Measurements from ENCODE around the gene CNRIP1.

CNRIP1 gene

DNA sequence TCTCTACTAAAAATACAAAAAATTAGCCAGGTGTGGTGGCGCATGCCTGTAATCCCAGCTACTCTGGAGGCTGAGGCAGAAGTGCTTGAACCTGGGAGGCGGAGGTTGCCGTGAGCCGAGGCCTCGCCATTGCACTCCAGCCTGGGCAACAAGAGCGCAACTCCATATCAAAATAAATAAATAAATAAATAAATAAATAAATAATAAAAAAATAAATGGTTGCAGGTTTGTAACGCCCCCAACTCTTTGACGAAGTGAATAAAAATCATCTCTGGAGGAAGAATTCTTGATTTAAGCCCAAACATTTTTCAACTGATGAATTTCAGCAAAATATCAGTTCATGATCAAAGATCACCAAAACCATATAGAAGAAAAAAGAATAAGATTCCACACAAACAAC lies 13.3 kb upstream of the CNRIP1 start:
- no peaks in the 10 kb centered on the region for H3K9me3 Mint-ChIP-seq
- no peak overlapping the region for H3K4me3 Mint-ChIP-seq
- no peaks in the 10 kb centered on the region for H3K27me3 Mint-ChIP-seq (ENCODE audit: low read depth)
- no peaks in the 10 kb centered on the region for H3K36me3 Mint-ChIP-seq (ENCODE audit: low read depth)
- TF ChIP-seq, protein P1, sequence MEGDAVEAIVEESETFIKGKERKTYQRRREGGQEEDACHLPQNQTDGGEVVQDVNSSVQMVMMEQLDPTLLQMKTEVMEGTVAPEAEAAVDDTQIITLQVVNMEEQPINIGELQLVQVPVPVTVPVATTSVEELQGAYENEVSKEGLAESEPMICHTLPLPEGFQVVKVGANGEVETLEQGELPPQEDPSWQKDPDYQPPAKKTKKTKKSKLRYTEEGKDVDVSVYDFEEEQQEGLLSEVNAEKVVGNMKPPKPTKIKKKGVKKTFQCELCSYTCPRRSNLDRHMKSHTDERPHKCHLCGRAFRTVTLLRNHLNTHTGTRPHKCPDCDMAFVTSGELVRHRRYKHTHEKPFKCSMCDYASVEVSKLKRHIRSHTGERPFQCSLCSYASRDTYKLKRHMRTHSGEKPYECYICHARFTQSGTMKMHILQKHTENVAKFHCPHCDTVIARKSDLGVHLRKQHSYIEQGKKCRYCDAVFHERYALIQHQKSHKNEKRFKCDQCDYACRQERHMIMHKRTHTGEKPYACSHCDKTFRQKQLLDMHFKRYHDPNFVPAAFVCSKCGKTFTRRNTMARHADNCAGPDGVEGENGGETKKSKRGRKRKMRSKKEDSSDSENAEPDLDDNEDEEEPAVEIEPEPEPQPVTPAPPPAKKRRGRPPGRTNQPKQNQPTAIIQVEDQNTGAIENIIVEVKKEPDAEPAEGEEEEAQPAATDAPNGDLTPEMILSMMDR (IDR thresholded peaks at IDR 0.05; ENCODE audit: unreplicated experiment in 3 of 3) = no peak
- no peaks in the 10 kb centered on the region for H3K4me1 Mint-ChIP-seq
- no peak overlapping the region for H3K27ac Mint-ChIP-seq

DNA sequence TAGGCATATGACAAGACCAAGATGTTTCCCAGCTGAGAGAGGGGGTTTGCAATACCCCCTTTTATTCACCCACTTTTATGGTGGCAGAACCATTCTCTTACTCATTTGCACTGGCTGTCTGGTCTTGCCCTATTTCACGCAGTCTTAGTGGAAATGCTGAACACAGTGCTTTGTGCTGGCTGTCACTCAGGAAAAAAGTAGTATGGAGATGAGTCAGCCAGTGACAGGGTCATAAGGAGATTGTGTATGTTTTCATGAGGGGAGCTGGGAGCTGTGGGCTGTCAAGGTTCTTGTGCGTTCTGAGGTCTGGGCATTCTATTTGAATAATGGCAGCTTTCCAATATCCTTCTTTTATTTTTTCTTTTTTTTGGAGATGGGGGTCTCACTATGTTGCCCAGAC lies 10.9 kb upstream of the CNRIP1 start:
- Mint-ChIP-seq H3K4me1 (no peaks in the 10 kb centered on the region), H3K27me3 (ENCODE audit: low read depth) (peaks cover 3% of the 10 kb centered on the region), H3K27ac (no peak overlapping the region), H3K9me3 (no peaks in the 10 kb centered on the region), H3K4me3 (no peak overlapping the region), H3K36me3 (ENCODE audit: low read depth) (no peaks in the 10 kb centered on the region)
- TF ChIP-seq, protein P1 (IDR thresholded peaks at IDR 0.05; ENCODE audit: unreplicated experiment in 3 of 3) = no peak

DNA sequence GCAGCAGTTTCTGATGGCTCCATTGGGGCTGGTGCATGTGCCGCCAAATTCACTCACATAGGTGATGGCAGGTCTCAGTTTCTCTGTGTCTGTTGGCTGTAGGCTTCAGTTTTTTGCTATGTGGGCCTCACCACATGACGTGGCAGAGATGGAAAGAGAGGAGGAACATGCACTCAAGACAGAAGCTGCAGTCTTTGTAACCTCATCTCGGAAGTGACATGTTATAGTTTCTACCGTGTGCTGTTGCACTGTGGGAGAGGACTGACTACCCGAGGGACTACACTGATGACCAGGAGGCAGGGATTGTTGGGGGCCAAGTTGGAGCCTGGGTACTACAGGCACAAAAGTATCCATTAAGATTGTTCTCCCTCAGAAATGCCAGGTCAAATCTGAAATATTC lies 9.2 kb upstream of the CNRIP1 start:
- peaks cover 8% of the 10 kb centered on the region for H3K27me3 Mint-ChIP-seq (ENCODE audit: low read depth)

DNA sequence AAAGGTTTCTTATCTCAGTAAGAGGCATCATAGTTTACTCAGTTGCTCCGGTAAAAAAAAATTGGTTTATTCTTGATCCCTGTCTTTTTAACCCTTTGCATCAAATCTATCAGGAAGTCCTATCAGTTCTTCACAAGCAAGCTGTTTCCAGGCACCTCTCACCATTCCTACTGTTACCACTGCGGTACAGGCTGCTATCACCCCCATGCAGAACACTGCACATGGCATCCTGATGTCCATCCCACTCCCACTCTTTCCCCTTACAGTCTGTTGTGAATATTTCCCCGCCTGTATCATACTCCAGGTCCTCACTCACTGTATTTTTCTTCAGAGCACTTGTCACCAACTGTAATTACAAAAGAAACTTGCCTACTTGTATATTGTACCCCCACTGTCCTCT lies 5.3 kb upstream of the CNRIP1 start:
- no peak overlapping the region for H3K4me3 Mint-ChIP-seq
- no peaks in the 10 kb centered on the region for H3K9me3 Mint-ChIP-seq
- H3K27me3 Mint-ChIP-seq (ENCODE audit: low read depth) = peaks cover 19% of the 10 kb centered on the region
- H3K4me1 Mint-ChIP-seq = peaks cover 4% of the 10 kb centered on the region
- TF ChIP-seq, protein P1 (IDR thresholded peaks at IDR 0.05; ENCODE audit: unreplicated experiment in 3 of 3) = no peak
- no peaks in the 10 kb centered on the region for H3K36me3 Mint-ChIP-seq (ENCODE audit: low read depth)
- H3K27ac Mint-ChIP-seq = no peak overlapping the region

More for the DNA sequence above, 9.2 kb upstream of the CNRIP1 start:
- H3K4me3 Mint-ChIP-seq = no peak overlapping the region
- TF ChIP-seq, protein P1 (IDR thresholded peaks at IDR 0.05; ENCODE audit: unreplicated experiment in 3 of 3) = no peak
- no peaks in the 10 kb centered on the region for H3K36me3 Mint-ChIP-seq (ENCODE audit: low read depth)
- no peak overlapping the region for H3K27ac Mint-ChIP-seq
- no peaks in the 10 kb centered on the region for H3K9me3 Mint-ChIP-seq
- H3K4me1 Mint-ChIP-seq = no peaks in the 10 kb centered on the region

DNA sequence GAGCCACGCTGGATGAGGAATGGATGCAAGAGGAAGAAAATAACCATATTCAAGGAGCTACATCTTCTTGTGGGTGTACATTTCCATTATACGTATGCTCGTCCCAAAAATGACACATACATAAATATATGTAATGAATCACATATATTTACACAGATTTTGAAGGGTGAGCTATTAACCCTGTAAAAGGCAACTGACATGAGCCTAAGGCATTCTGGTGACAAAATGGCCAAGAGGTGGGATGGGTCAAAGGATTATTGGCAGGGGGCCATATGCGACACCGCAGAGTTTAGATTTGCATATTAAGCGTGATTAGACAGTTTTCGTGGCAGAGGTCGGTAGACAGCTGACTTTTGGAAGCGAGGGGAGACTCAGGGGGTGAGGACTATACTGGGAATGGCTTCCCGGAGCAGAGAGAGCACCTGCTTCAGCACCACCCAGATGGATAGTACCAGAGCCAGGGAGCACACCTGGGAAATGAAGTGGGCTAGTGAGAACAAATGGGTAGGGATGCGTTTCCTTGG lies 431 bp upstream of the CNRIP1 start:
- peaks cover 13% of the 10 kb centered on the region for H3K36me3 Mint-ChIP-seq (ENCODE audit: low read depth)
- H3K4me1 Mint-ChIP-seq = peaks cover 15% of the 10 kb centered on the region
- peak overlapping the region; percentile 88 to 94 (median 91) for H3K4me3 Mint-ChIP-seq
- H3K9me3 Mint-ChIP-seq = no peaks in the 10 kb centered on the region
- peak overlapping the region; percentile 91 to 98 (median 95) for H3K27ac Mint-ChIP-seq
- TF ChIP-seq, protein P1 (IDR thresholded peaks at IDR 0.05; ENCODE audit: unreplicated experiment in 3 of 3) = no peak
- peaks cover 35% of the 10 kb centered on the region for H3K27me3 Mint-ChIP-seq (ENCODE audit: low read depth)

DNA sequence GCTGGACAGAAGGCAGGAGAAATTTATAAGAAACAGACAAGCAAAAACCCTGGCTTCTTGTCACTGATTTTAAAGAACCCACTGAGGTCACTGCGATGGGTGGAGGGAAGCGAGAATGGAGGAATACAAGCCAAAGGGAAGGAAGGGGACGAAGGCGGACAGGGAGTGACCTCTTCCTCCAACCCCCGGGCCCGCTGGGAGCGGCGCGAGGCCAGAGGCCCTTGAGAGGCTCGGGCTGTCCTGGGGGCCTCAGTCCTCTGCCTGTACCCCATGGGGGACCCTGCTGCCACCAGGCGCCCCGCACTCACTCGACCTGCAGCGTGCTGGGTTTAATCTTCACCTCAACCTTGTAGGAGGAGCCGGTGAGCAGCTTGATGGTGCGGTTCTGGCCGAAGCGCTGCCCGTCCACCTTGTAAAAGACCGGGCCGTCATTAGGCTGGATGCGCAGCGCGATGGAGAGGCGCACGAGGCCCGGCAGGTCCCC lies 793 bp downstream of the CNRIP1 start:
- Mint-ChIP-seq H3K27me3 (ENCODE audit: low read depth) (peaks cover 32% of the 10 kb centered on the region), H3K4me1 (peaks cover 15% of the 10 kb centered on the region), H3K4me3 (peak overlapping the region; percentile 88 to 94 (median 91)), H3K27ac (peak overlapping the region; percentile 91 to 98 (median 95)), H3K9me3 (no peaks in the 10 kb centered on the region), H3K36me3 (ENCODE audit: low read depth) (peaks cover 23% of the 10 kb centered on the region)
- TF ChIP-seq, protein P1 (IDR thresholded peaks at IDR 0.05; ENCODE audit: unreplicated experiment in 3 of 3) = no peak

All from nephron (organoid).